Activated T-cell treated with anti-CD3 and anti-CD28 coated beads for 1 hour (primary cell): ENCODE results near the gene CENPP.

Source experiments
- DNase-seq: peaks from one replicate; pipeline ENCODE4 v3.0.0-alpha.2; 2020; ENCODE audit warnings: low read depth

The CENPP gene

DNA sequence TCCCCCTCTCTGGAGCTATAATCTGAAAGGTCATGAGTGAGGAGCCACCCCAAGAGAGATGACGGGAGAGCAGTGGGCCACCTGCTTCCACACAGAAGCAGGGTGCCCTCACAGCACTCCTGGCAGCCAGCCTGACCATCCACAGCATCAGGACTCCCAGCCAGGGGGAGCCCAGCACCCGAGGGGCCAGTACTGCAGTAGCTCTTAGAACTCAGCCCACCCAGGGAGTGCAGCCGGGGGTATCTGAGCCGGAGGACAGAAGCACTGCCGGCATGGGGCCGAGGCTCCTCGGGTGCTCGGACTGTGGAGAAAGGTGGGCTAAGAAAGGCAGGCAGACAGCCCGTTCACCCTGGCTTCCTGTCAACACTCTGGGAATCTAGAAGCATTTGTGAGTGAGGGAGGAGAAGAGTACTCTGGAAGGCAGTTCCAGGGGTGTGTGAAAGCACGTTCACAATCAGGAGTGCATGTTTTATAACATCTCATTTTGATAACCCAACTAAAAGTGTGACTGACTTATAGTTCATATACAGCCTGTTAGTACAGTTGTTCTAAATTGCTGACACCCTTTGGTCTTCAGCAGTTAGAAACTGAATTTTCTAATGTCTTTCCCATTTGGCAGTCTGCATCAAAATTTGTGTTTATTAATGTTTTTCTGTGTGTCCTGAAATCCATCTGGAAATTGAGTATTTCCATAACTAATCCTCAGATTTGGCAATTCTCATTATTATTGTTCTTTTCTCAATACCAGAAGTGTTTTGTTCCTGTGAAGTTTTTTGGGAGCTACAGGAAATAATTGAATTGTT lies 182.5 kb downstream of the CENPP start:
- DNase-seq: no peak

DNA sequence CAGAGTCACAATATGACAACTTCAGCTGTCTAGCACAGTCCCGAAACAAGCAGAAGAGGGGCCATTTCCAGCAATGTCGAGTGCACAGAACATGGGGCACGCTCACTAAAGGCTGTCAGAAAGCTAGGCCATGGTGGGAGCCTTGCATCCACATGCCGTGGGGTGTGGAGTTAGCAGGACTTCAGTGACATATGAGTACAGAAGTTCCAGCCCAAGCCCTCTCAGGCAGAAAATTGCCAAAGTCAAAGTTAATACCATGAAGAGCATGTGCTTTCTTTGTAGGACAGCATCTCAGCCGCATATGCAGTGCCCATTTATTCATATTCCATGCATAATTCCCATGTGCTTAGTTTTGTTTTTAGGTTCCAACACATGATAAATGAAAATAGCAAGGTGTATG lies 183.3 kb downstream of the CENPP start:
- DNase-seq: no peak

DNA sequence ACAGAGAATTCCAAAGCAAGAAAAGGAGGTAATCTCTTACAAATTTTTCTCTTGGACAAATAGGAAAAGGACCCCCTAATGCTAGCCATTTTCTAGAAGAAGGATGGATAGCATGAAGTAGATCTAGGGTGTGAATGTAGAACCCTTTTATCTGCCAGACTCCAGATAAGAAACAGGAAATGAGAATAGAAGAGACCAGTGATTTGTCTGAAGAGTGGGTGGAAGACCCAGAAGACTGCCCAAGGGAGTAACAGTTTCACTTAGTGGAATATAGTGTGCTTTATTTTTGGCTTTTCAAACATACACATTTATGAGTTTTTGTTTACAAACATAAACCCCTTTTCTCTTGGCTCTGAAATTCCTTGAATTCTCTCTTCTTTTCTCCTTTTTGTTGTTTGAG lies 185.0 kb downstream of the CENPP start:
- no peak for DNase-seq

DNA sequence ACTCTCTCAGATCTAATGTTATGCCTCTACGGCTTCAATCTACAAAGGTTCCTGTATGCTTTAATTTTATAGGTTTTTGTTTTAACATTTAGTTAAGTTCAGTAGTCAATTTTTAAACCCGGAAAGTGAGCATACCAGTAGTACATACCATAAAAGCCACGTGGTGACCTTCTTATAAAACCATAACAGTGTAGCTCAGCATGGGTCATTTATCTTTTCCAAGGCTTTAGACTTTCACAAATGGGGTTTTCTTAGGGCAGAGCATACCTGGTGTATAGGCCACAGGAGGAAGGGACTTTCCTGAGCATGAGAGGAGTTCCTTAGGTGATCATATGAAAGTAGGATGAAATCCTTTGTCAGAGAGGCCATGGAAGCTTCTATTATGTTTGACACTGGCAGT lies 186.9 kb downstream of the CENPP start:
- no peak for DNase-seq

DNA sequence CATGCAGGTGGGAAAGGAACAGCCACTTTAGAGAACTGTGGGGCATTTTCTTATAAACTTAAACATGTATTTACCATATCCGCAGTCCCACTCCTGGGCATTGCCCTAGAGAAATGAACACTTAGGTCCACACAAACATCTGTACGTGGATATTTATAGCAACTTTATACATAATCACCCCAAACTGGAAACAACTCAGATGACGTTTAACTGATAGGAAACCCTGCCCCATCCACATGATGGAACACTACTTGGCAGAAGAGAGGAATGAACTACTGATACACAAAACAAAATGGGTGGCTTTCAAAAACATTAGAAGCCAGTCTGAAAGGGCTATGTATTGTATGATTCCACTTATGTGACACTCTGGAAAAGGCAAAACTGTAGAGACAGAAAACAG lies 187.6 kb downstream of the CENPP start:
- no peak for DNase-seq

DNA sequence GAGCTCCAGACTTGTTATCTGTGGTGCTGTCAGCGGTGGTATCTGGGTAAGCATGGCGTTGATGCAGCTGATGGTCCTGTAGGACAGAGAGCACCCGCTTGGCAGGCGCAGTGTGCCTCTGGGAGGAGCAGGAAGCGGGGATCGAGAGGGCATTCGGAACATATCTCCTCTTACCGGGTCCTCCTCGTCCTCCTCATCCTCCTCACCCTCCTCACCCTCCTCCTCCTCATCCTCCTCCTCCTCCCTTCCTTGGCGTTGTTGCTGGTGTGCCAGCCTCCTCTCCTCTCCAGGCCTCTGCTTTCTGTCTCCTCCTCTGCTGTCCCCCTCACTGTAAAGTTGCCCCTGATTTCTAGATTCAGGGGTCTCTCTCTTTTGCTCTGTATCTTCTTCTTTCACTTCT lies 188.9 kb downstream of the CENPP start:
- no peak for DNase-seq

DNA sequence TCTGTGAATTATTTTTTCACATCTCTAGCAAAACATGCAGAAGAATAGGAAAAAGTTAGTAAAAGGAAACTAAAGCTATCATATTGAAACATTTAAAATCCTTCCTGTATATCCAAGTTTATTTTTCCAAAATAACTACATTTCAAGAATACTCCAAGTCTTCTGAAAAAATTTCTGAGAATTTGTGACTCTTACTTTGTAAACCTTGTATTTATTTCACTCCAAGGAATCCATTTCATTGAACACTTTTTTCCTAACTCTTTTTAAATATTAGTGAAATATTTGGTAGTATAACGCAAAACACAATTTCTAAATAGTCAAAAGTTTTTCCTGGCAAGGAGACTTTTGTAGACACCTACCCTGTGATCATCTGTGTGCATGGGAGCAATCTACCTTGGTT lies 190.8 kb downstream of the CENPP start:
- DNase-seq: no peak

DNA sequence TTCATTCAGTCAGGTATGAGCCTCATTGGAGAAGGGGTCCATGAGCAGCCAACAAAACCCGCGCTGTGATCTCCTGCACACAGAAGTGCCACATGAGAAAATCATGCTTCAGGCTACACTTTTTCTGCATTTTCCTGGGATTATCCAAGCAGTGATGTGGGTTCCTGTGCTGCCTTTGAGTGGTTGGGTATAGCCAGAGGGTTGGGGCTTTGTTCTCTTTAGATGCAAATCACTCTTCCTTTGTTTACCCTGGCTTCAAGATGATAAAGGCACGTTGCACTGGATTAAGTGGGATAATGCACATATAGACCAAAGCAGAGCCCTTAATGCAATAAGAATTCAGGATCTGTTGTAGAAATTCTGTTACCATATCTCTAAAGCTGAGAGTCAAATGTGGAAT lies 191.3 kb downstream of the CENPP start:
- DNase-seq: no peak

DNA sequence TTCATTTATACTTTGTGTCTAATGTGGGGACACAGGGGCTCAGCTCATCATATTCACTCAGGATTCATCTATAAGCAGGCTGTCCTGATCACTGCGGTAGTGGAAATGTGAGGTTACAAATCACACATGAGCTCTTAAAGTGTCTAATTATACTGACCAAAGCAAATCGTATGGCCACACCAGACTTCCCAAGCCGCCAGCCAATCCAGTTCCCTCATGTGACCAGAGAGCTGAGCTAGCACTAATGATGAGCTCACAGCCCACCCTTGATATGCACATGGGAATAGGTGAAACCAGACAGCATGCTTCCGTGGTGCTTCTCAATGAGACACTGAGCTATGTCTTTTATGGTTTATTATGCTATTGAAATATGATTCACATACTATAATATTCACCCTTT lies 192.4 kb downstream of the CENPP start:
- no peak for DNase-seq

DNA sequence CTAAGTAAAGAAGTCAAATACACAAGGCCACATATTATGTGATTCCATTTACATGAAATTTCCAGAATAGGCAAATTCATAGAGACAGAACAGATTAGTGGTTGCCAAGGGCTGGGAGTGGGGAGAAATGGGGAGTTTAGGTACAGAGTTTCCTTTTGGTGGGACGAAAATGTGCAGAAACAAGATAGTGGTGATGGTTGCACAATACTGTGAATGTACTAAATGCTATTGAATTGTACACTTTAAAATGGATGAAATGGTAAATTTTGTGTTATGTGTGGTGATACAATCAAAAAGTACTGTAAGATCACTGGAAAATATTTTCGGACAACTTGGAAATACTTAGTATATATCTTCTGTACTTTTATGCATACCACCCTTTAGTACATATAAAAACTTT lies 195.1 kb downstream of the CENPP start:
- DNase-seq: no peak

DNA sequence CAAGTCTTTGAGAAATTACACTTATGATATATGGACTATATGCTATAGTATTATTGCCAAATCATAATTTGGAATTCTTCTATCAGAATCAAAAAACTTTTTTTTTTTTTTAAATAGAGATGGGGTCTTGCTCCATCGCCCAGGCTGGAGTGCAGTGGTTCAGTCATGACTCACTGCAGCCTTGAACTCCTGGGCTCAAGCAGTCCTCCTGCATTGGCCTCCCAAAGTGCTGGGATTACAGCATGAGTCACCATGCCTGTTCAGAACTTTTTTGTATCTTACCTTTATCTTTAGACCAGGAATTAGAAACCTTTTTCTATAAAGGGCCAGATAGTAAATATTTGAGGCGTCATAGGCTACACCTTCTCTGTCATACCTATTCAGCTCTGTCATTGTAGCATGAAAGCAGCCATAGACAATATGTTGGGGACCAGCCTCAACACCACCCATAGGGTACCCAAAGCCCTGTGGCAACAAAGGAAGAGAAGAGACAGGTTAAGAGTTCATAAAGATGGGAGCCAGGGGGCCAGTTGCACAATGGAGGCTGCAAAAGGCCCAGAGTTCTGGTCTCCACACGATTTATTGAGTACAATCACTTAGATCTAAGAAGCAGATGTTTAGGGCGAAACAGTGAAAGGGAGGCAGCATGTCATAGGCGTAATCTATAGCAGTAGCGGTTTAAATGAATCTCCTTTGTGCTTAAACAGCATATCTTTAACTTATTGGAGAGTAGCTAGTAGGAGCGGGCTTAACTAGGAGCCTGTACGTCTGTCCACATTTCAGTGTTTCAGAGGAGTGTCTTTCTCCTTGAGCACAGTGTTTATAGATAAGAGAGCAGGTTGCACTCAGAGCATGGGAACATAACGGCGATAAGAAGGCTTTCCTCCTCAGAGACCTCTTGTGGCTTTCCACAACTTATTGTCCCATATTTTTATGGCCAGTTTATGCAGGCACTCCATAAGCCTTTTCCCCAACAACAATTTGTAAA lies 197.5 kb downstream of the CENPP start:
- no peak for DNase-seq

DNA sequence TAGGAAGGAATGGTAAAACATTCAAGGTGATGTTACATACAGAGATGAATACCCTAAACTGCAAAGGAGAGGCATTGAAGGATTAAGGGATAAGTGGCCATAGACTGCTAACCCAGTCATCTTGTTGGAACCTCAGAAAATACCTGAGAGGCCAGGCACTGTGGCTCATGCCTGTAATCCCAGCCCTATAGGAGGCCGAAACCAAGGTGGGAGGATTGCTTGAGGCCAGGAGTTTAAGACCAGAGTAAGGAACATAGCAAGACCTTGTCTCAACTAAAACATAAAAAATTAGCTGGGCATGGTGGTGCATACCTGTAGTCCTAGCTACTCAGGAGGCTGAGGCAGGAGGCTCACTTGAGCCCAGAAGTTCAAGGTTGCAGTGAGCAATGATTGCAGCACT lies 199.1 kb downstream of the CENPP start:
- no peak for DNase-seq

DNA sequence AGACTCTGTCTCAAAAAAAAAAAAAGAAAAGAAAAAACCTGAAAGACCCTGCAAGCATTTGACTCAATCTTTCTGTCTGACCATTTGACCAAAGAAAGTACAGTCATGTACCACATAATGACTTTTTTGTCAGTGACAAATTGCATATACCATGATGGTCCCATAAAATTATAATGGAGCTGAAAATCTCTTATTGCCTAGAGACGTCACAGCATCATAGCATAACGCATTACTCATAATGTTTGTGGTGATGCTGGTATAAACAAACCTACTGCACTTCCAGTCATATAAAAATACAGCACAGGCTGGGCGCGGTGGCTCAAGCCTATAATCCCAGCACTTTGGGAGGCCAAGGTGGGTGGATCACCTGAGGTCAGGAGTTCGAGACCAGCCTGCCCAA lies 199.6 kb downstream of the CENPP start:
- no peak for DNase-seq

DNA sequence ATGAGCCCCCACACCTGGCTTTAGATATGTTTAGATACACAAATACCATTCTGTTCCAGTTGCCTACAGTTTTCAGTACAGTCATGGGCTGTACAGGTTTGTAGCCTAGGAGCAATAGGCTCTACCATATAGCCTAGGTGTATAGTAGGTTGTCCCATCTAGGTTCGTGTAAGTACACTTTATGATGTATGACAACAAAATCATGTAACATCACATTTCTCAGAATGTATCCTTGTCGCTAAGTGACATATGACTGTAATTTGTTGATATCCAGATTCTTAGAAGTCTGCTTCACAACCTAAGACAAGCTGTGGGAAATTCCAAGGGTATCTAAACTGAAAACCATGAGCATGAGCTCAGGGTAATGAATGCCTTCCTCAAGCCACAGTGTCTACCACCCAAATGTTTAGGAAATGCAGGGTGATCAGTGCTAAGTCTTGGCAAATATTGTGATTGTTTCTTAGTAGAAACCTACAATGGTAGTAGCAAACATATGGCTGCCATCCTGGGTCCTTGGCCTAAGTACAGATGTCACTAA lies 201.6 kb downstream of the CENPP start:
- no peak for DNase-seq

DNA sequence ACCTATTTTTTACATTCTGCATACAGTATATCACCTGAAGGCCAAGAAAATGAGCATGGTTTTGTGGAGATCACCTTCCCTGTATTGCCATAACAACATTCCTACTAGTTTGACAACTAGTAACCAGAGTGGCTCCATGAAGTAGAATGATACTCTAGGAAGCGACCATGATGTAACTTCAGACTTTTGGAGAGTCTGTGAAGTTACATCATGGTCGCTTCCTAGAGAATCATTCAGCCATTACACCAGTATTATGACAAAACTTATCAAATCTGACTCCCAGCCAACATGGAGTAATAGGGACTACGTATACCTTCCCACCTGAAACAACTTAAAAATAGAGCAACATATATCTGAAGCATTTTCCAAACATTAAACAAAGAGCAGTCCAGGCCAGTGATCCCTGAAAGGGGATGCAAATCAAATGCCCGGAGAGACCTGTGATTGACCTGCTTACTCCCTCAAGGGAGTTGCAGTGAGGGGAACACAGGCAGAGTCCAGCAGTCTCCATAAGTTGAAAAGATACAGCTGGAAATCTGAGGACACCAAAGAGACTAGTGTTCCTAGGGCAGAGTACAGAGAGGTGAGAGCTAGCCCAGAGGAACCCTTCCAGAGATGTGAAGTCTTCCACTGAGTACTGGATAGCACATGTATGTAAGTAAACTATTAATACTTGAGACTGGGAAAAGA lies 202.2 kb downstream of the CENPP start:
- no peak for DNase-seq

DNA sequence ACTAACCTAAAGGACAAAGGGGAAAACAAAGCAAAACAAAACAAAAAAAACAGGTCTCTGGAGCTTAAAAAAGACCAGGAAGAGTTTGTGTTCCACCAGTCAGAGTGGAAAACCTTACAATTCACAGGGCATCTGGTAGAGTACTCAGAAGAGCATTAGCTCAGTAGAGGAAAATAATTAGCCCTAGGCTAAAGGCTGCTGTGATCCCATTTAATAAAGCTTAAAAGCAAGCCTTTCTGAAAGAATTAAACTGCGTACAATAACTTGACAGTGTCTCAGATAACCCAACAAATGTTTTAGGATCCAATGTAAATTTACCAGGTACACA lies 202.7 kb downstream of the CENPP start:
- DNase-seq: no peak

DNA sequence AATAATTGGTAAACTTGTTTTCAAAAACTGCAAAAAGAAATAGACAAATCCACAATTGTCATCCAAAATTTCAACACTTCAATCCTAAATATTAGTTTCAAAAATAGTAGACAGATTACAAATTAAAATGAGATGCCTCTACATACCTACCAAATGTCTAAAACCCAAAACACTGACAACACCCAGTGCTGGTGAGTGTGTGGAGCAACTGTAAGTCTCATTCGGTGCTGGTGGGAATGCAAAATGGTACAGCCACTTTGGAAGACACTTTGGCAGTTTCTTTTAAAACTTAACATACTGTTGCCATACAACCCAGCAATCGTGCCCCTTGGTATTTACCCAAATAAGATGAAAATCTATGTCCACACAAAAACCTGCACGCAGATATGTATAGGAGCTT lies 203.4 kb downstream of the CENPP start:
- no peak for DNase-seq

DNA sequence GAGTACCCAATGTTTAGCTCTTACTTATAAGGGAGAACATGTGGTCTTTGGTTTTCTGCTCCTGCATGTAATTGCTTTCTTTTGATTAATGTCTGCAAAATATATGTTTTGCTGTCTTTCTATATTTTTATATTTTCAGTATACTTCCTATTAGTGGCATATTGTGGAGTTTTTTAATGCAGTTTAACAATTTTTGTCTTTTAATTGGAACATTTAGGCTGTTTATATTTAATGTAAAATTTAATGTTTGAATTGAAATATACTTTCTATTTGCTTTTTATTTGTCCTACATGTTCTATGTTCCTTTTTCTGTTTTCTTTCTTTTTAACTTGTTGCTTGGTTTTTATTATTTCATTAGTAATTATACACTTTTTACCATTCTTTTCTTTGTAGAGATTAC lies 205.1 kb downstream of the CENPP start:
- no peak for DNase-seq

DNA sequence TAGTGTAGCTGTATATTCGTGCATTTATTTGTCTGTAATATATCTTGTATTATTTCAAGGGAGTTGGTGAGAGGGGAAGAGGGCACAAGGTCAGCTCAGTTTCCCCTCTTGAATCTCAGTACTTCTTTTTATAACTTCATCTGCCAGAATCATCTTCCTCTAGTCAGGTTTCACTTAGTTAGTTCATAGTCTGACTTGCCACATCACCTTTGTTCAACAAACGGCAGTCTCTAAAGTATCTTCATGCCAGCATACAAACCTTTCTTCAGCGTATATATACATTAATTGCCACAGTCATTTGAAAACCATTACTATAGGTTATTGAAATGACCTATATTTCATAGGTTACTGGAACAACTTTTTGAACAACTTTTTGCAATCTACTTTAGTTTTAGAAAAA lies 208.5 kb downstream of the CENPP start:
- DNase-seq: no peak

DNA sequence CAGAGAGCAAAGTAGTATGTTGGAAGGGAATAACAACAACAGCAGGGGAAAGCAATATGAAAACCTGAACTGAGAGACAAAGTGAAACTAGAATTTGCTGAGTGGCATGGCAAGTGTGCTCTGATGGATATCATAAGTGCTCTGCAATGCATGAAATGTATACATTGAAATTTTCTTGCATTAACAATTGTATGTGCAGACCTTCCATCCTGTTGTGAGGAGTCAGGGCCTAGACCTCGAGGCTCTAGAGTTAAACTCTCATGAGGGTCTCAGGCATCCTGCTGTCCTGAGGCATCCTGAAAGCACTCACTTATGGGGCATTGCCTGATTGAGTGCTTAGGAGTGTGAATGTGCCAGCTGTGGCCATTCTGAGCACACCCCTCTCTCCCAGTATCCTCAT lies 208.9 kb downstream of the CENPP start:
- no peak for DNase-seq

DNA sequence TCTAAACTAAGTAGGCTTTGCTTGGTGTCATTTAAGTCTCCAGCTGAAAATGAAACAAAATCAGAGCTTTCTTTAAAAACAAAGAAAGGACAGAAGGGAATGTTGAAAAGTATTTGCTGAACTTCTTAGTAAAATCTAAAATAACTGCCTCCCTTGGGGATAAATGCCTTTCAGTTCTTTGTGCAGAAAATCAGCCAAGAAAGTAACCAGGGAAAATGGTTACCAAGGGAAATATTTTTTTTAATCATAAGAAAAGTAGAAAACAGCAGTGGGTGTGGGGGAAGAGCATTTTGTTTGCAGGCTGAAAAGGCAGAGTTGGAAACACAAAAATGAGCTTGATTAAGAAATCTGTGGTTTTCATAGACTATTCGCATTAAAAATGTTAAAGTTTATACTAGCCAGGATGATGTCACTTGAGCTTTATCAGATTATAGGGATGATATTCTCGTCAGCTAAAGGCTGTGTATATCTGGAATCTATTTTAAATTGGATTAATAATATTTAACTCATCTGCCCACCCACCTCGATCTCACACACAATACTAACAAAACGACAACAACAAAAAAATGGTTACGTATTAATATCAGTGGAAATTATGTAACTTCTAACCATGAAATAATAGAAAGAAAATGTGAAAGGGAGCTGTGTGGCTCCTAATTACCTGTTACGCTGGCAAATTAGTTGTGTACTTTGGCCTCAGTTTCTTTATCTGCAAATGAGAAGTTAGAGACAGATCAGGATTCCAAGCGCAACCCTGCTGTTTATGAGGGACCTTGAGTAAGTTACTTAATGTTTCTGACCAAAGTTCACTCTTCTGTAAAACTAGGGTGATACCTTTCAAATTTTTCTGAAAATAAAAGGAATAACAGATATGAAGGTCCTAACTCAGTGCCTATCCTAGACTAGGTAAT lies 210.4 kb downstream of the CENPP start, which contains the start of gene ECM2:
TSS of gene ECM2 (minus strand) at position 51 of the 911 bp plus-strand sequence. CDS start 13,124 bp downstream, outside the sequence.
- no peak for DNase-seq
